Measurements from ENCODE around the gene HLA-DQB1.

HLA-DQB1 gene

DNA sequence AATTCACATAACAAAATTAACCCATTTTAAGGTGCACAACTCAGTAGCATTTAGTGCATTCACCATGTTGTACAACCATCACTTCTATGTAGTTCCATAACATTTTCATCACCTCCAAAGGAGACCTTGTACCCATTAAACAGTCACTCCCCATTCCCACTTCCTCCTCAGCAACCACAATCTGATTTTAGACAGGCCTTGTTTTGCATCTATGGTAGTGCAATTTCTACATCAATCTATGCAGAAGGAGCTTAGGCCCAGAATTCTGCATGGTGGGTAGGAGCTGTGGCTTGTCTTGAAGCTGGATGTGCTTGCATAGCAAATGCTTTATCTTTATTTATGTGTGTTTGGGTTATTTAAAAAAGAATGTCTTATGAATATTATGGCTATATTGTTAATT is 42.8 kb downstream of the HLA-DQB1 start:
- DNase-seq, result no peak

DNA sequence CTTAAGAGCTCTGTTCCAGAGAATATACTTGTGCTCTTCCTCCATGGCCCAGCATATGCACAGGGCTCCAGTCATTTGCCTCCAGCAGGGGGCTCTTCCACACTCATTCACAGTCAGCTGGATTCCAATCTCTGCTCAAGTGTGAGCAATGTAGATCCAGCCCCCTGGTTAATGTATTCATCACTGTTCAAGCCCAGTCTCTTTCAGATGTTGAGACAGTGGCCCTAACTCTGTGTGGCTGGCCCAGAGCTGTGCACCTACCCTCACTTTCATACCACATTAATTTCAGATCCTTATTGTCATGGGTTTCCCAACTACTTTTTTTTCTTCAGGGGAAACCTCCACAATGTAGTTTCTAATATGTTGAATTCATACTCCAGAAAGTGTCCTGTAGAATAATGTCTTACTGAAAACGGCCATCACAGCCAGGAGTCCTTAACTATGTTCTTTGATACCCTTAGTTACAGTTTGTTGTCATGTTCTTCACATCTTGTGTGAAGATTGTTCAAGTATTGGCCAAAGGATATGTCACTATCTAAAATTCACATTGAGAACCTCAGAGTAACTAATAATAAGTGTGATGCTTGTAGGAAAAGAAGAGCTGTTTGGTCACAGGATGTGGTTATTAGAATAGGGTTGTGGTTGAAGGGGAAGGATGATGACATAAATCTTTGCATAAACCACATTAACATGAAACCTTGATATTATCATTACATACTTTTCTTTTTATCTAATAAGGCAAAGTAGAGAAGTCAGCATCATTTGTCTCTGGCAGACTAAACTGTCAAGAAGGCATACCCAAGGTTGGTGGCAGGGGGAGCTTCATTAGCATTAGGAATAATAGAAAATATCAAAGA is 43.7 kb downstream of the HLA-DQB1 start:
- DNase-seq, result no peak

DNA sequence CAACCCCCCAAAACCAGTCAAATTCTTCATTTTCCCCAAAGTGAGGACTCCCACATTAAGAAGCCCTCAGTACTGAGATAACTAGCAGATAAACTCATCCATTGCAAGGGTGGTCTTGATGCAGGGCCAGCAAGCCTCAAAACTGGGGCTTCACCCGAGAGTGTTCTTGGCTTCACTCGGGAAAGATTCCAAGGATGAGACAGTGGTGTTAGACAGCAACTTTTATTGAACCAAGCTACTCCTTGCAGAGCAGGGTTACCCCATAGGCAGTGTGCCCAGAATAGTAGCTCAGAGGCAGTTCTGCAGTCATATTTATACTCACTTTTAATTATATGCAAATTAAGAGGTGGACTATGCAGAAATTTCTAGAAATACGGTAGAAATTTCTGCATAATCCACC is 45.1 kb downstream of the HLA-DQB1 start:
- DNase-seq, result no peak

DNA sequence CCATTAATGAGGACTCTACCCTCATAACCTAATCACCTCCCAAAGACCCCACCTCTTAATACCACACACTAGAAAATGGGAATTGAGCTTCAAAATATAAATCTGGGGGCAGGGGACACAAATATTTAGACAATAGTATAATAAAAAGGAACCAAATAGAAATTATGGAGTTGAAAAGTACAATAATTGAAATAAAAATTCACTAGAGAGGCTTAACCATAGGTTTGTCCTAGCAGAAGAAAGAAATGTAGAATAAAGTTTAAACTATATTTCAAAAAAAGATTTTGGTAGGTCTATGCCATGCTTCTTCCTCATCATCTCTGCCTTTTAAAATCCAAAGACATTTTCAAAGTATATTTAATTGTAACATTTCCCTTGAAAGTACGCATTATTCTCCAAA is 48.7 kb downstream of the HLA-DQB1 start:
- DNase-seq, result no peak

DNA sequence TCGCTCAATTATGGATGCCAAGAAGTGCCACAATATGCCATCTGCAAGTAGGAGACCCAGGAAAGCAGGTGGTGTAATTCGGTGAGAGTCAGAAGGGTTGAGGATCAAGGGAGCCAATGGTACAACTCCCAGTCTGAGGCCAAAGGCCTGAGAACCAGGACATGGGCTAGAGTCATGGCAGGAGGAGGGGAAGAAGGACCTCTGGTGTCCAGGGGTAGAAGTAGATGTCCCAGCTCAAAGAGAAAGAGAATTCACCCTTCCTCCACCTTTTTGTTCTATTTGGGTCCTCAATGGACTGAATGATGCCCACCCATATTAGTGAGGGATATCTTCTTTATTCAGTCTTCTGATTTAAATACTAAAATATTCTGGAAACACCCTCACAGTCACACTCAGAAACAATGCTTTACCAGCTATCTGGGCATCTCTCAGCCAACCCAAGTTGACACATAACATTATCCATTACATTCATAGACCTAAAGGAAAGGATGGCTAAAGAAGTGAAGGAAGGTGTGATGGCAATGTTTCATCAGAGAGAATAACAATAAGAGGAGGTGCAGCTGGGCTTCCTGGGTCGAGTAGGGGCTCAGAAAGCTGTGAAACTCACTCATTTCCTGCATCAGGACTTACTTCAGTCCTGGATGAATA is 50.4 kb downstream of the HLA-DQB1 start:
- DNase-seq, result no peak

DNA sequence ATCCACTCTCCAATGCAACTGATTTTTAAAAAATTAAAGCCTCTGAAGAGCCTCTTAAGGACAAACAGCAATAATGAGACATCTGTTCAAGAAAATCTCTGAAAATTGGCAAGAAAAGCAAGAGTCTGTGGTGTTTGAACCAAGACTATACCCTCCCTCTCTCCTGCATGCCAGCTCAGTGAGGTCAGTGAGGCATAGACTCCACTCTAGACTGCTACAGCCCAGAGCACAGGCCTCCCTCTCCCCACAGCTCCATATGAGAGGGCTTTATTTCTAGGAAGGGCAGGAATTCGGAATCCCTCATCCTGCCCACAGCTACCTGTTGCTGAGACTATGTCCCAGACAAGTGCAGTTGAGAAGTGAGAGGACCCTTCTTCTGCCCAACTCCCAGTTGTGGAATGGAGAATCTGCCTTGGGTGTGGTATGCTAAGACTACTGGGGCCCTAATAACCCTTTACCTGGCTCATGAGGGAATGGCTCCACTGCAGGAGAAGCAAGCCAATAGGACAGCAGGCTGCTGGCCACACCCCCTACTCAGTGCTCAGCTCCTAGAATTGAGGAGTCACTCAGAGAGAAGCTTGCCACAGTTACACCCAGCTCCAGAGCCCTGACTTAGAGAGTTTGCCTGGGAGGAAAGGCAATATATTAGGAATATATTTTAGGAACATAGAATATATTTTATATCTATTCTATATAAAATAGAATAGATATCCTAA is 51.9 kb downstream of the HLA-DQB1 start:
- DNase-seq, result no peak

DNA sequence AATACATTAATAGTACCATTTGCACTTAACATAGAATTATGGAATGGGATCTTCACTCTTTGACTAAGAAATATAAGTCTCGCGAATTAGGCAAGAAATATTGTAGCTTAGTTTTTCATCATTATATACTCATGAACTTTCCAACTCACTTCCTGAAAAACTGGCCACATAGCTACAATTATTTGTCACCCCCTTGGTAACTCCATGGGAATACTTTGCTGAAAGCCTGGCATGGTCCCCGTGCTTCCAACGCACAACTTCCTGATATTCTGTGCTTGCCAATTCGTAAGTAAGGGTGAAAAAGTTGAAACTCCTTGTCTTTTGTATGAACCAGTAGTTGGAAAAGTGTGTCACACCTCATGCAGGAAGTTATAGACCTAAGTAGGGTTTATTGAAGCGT is 53.0 kb downstream of the HLA-DQB1 start:
- DNase-seq, result no peak

DNA sequence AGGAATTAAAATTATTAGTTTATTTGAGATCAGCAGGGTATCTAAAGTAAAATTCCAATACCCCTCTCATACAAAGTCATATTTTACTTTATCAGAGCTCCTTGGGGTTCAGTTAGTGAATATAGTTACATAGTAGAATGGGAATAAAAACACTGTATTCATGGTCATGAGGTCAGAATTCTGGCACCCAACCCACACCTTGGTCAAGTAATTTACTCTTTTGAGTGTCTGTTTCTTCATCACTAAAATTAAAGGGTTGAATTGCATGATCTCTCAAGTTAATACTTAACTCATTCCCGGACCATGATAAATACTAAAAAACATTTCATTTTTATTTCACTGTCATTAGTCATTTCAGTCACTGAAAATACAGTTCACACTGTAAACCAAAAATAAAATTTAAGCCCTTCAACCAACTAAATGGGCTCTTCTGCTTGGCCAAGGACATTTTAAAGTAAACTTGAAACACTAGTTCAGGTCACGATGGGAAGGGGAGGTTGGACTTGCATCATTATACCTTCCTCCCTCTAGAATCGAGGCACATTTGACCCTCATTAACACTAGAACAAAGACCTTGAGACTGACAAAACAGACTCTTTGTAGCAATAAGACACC is 55.7 kb downstream of the HLA-DQB1 start:
- no peak for DNase-seq

DNA sequence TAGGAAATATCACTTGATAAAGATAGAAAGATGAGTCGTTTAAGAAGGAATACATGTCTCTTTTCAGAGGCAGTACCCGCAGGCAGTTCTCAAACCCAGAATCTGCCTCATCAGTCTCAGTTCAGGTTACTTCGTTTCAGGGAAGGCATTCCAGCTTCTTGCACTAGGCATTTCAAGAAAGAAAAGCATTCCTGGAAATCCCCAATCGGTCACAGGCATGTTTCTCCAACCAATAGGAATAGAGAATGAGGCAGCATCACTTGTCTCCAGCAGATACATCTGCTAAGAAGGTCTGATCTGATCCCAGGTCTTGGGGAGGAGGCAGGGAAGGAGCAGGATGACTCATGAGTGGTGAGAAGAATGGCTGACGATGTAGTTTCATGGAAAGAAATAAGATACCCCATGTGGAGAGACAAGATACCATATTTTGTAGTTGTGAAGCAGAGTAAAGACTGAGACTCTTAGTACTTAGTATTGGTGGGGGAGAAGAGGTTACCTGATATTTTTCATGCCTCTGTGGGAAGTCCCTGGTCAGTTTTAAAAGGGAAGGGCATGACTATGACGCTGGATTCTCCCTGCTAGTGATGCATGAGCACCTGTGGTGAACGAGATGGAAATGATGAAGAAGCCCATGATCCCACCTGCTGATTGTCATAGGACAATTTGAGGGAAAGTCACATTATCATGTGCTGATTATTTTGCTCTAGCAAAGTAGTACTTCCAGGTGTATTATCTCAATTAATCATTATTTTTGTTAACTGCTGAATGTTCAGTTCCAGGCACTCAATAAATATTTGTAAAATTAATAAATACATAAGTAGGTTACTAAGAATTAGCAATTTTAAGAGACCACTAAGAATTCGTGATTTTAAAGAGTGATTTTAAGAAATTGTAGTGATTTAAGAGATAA is 56.5 kb downstream of the HLA-DQB1 start:
- no peak for DNase-seq

Measured in NCI-H748 treated with DMSO at 0.1 percent for 48 hours (cell line).